Parathyroid adenoma (tissue), 2 donors: Measurements from ENCODE around the gene KLRG1.

Experiments used
- H2AFZ ChIP-seq: fragments of 300-600 bp; sonication (generic); one replicate; pipeline ENCODE4 v1.7.0; 2017; ENCODE audit warnings: antibody characterized with exemption, mild to moderate bottlenecking
- H3K27ac ChIP-seq: fragments of 300-600 bp; sonication (generic); one replicate; pipeline ENCODE4 v1.7.0; 2017
- H3K27me3 ChIP-seq: fragments of 300-600 bp; sonication (generic); one replicate; pipeline ENCODE4 v1.7.0; 2017; ENCODE audit warnings: low read length; ENCODE audit not compliant: control insufficient read depth, insufficient read depth
- H3K36me3 ChIP-seq: fragments of 300-600 bp; sonication (generic); one replicate; pipeline ENCODE4 v1.7.0; 2017; ENCODE audit warnings: low read length; ENCODE audit not compliant: control insufficient read depth, insufficient read depth
- H3K4me1 ChIP-seq: fragments of 300-600 bp; sonication (generic); one replicate; pipeline ENCODE4 v1.7.0; 2017; ENCODE audit warnings: control low read depth
- H3K4me2 ChIP-seq: fragments of 300-600 bp; sonication (generic); one replicate; pipeline ENCODE4 v1.7.0; 2017; ENCODE audit warnings: low read length
- H3K4me3 ChIP-seq: fragments of 300-600 bp; sonication (generic); one replicate; pipeline ENCODE4 v1.7.0; 2017; ENCODE audit warnings: low read depth, low read length
- H3K79me2 ChIP-seq: fragments of 300-600 bp; sonication (generic); one replicate; pipeline ENCODE4 v1.7.0; 2017; ENCODE audit warnings: control low read depth
- H3K9ac ChIP-seq: fragments of 300-600 bp; sonication (generic); one replicate; pipeline ENCODE4 v1.7.0; 2017; ENCODE audit warnings: mild to moderate bottlenecking
- H3K9me3 ChIP-seq: fragments of 300-600 bp; sonication (generic); one replicate; pipeline ENCODE4 v1.7.0; 2017; ENCODE audit warnings: low read length; ENCODE audit not compliant: control insufficient read depth
- CTCF ChIP-seq: fragments of 300-600 bp; sonication (generic); IDR thresholded peaks from one replicate; pipeline ENCODE4 v1.7.0; 2017; ENCODE audit warnings: antibody characterized with exemption, mild to moderate bottlenecking
- donor health status: primary hyperparathyroidism.

Gene KLRG1

GRCh38 chr12:9027161-9028059, 38.1 kb downstream of the KLRG1 start:
- H3K4me1 ChIP-seq: peaks cover 3% of the 10 kb centered on the region
- no peaks in the 10 kb centered on the region for H3K36me3 ChIP-seq
- H3K9me3 ChIP-seq: no peaks in the 10 kb centered on the region
- H3K79me2 ChIP-seq: no peaks in the 10 kb centered on the region
- H3K27me3 ChIP-seq: no peaks in the 10 kb centered on the region
- no peak overlapping the region for H3K9ac ChIP-seq
- H3K4me3 ChIP-seq: no peak overlapping the region
- H2AFZ ChIP-seq: no peak overlapping the region
- no peak overlapping the region for H3K27ac ChIP-seq
- H3K4me2 ChIP-seq: no peak overlapping the region
- TF ChIP-seq CTCF: no peak

- H3K9ac ChIP-seq: no peak overlapping the region
- H3K4me3 ChIP-seq: no peak overlapping the region
- no peak overlapping the region for H3K27ac ChIP-seq
- H3K27me3 ChIP-seq: no peaks in the 10 kb centered on the region
- no peaks in the 10 kb centered on the region for H3K79me2 ChIP-seq
- TF ChIP-seq CTCF: no peak
- H3K4me1 ChIP-seq: no peaks in the 10 kb centered on the region
- H3K36me3 ChIP-seq: no peaks in the 10 kb centered on the region
- H3K4me2 ChIP-seq: no peak overlapping the region
- H2AFZ ChIP-seq: no peak overlapping the region
- H3K9me3 ChIP-seq: no peaks in the 10 kb centered on the region
Measured at GRCh38 chr12:9030776-9031175, 41.4 kb downstream of the KLRG1 start.

- Histone ChIP-seq H3K9ac (no peak overlapping the region), H3K27me3 (no peaks in the 10 kb centered on the region), H3K79me2 (no peaks in the 10 kb centered on the region), H3K4me3 (no peak overlapping the region), H3K4me2 (no peak overlapping the region), H3K36me3 (no peaks in the 10 kb centered on the region), H3K4me1 (no peaks in the 10 kb centered on the region), H2AFZ (no peak overlapping the region), H3K9me3 (no peaks in the 10 kb centered on the region), H3K27ac (no peak overlapping the region)
- no peak for TF ChIP-seq CTCF
Measured at GRCh38 chr12:9032202-9032964, 43.0 kb downstream of the KLRG1 start.

DNA sequence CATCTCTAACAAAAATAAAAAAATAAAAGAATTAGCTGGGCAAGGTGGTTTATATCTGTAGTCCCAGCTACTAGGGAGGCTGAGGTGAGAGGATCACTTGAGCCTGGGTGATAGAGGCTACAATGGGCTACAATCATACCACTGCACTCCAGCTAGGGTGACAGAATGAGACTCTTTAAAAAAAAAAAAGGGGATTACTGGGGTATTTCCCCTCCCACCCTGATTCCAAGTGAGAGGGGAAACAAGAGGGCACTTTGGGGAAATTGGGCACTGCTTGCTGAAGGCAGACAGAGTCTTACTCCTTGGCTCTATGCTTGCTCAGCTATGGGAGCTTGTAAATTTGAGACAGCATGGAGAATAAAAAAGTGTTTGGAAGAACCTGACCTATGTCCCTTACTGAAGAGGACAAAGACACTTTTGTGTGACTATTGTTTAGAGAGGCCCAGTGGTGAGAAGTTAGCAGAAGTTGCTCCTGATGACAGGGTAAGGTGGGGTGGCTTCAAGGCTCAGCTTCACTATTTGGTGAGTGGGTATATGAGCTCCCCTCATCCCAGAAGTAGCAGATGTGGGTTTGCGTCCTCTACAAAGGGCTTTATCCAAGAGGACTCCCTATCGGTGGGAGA, 44.0 kb downstream of the KLRG1 start:
- Histone ChIP-seq H3K4me2 (no peak overlapping the region), H2AFZ (no peak overlapping the region), H3K36me3 (no peaks in the 10 kb centered on the region), H3K9me3 (no peaks in the 10 kb centered on the region), H3K4me3 (no peak overlapping the region), H3K9ac (no peak overlapping the region), H3K27me3 (no peaks in the 10 kb centered on the region), H3K4me1 (no peaks in the 10 kb centered on the region), H3K79me2 (no peaks in the 10 kb centered on the region), H3K27ac (no peak overlapping the region)
- no peak for TF ChIP-seq CTCF
